Naive thymus-derived CD4-positive, alpha-beta T cell (primary cell): Measurements from ENCODE around the gene KIF26B. TPM values are rescaled to one million over a fixed set of nuclear protein-coding genes. Genes with fewer than 3 reads are reported as not detected.

Experiments
- ATAC-seq: fragments of 150-1000 bp; cut with Tn5 transposase; 2 replicates; pipeline ENCODE4 v1.10.0; 2021; ENCODE audit warnings: mild to moderate bottlenecking, moderate library complexity
- CTCF ChIA-PET: fragments of 350-600 bp; sonication (Branson Sonifier 250); formaldehyde crosslinking; loops from one replicate; lab custom pipeline; 2021; ENCODE audit warnings: antibody characterized with exemption; lab: Charles Lee
- POLR2A ChIA-PET: fragments of 350-600 bp; sonication (Branson Sonifier 250); formaldehyde crosslinking; loops from one replicate; lab custom pipeline; 2021; ENCODE audit warnings: antibody characterized with exemption, inconsistent platforms; lab: Charles Lee
- DNase-seq, 9 donors: peaks; one replicate each; pipeline versions ENCODE4 v3.0.0 to v3.0.0-alpha.2; 2020 to 2022; ENCODE audit warnings: mixed read lengths in 1 of 9
- H3K27ac ChIP-seq: one replicate; pipeline ENCODE4 v1.7.0; 2013; ENCODE audit warnings: mild to moderate bottlenecking, low read depth, low read length, moderate library complexity
- H3K27me3 ChIP-seq, 2 donors: one replicate each; pipeline ENCODE4 v1.7.0; 2013; ENCODE audit warnings: low read length in 2 of 2, mild to moderate bottlenecking in 2 of 2, moderate library complexity in 2 of 2; ENCODE audit not compliant: control insufficient read depth in 2 of 2, insufficient read depth in 2 of 2
- H3K36me3 ChIP-seq, 3 experiments: 1 replicate in 2 of 3; 2 replicates in 1 of 3; pipeline ENCODE4 v1.7.0; 2013; ENCODE audit warnings: low read length in 3 of 3, mild to moderate bottlenecking in 3 of 3, moderate library complexity in 1 of 3; ENCODE audit not compliant: insufficient read depth in 3 of 3, control insufficient read depth in 2 of 3
- H3K4me1 ChIP-seq, 2 donors: one replicate each; pipeline ENCODE4 v1.7.0; 2013; ENCODE audit warnings: low read length in 2 of 2, mild to moderate bottlenecking in 2 of 2, moderate library complexity in 1 of 2; ENCODE audit not compliant: control insufficient read depth in 2 of 2, insufficient read depth in 2 of 2
- H3K4me3 ChIP-seq: 2 replicates; pipeline ENCODE4 v1.7.0; 2013; ENCODE audit warnings: mild to moderate bottlenecking, low read length
- H3K9me3 ChIP-seq, 3 experiments: 1 replicate in 2 of 3; 2 replicates in 1 of 3; pipeline ENCODE4 v1.7.0; 2013; ENCODE audit warnings: low read length in 3 of 3; ENCODE audit not compliant: control insufficient read depth in 2 of 3
- H3K27ac Mint-ChIP-seq, 9 donors: one replicate each; pipeline ENCODE4 v1.8.0; 2020 to 2022; ENCODE audit warnings: mixed read lengths in 9 of 9, mild to moderate bottlenecking in 8 of 9, moderate library complexity in 5 of 9, inconsistent platforms in 2 of 9
- H3K27me3 Mint-ChIP-seq, 5 donors: one replicate each; pipeline ENCODE4 v1.8.0; 2021 to 2022; ENCODE audit warnings: mixed read lengths in 5 of 5, mild to moderate bottlenecking in 1 of 5
- H3K36me3 Mint-ChIP-seq, 5 donors: one replicate each; pipeline ENCODE4 v1.8.0; 2020 to 2022; ENCODE audit warnings: mixed read lengths in 5 of 5, mild to moderate bottlenecking in 3 of 5, inconsistent platforms in 1 of 5
- H3K4me1 Mint-ChIP-seq, 7 donors: one replicate each; pipeline ENCODE4 v1.8.0; 2020 to 2022; ENCODE audit warnings: mixed read lengths in 7 of 7, mild to moderate bottlenecking in 3 of 7, inconsistent platforms in 1 of 7
- H3K4me3 Mint-ChIP-seq, 10 donors: one replicate each; pipeline ENCODE4 v1.8.0; 2020 to 2022; ENCODE audit warnings: mild to moderate bottlenecking in 10 of 10, mixed read lengths in 10 of 10, moderate library complexity in 6 of 10, inconsistent platforms in 2 of 10
- H3K9me3 Mint-ChIP-seq, 11 donors: one replicate each; pipeline ENCODE4 v1.8.0; 2020 to 2022; ENCODE audit warnings: mixed read lengths in 11 of 11, mild to moderate bottlenecking in 4 of 11, inconsistent platforms in 1 of 11, moderate library complexity in 1 of 11
- intact Hi-C, 2 donors: fragments of 100-400 bp; cut with micrococcal nuclease; formaldehyde crosslinking; loops; one replicate each; pipeline ENCODE4 v1.15.1; 2023
- polyA plus RNA-seq, 2 donors: library from polyadenylated mRNA; unstranded; fragments of 300-500 nt; fragmentation: Illumina TruSeq; gene quantifications; one replicate each; pipeline ENCODE4 v1.2.3, GENCODE V29; 2021
- total RNA-seq, 6 experiments: library from RNA in 5 of 6; stranded (reverse) in 5 of 6; gene quantifications; 1 replicate in 5 of 6; 2 replicates in 1 of 6; pipeline ENCODE4 v1.2.3 and lab custom pipeline; 2021 to 2026

KIF26B gene
- total and polyA plus RNA-seq, 7 experiments from 2014 or later: 0.06 to 0.24 (median 0.21) TPM; not detected in 4

DNA sequence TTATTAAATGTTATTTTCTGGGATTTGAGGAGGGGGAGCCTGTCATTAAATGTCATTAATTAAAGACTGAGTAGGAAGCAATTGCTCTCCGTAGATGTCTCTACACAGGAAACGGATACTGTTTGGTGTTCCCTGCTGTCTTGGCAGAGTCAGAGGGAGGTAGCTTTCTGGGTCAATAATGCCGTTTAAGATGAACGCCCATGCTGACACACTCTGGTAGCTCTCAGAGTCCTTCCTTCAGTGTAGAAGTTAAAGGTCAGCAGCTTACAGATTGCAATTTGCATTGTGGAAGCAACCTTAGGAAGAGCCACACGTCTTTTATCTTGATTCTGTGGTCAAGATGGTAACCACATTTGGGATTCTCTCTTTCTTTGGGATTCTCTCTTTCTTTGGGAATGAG is 257.5 kb downstream of the KIF26B start:
- Histone ChIP-seq H3K27ac (no peak overlapping the region), H3K4me1 (no peaks in the 10 kb centered on the region), H3K27me3 (no peaks in the 10 kb centered on the region), H3K4me3 (no peak overlapping the region), H3K9me3 (no peaks in the 10 kb centered on the region), H3K36me3 (no peaks in the 10 kb centered on the region)
- H3K4me1 Mint-ChIP-seq: no peaks in the 10 kb centered on the region
- DNase-seq (no peak), ATAC-seq (no peak)
- H3K4me3 Mint-ChIP-seq: no peak overlapping the region
- H3K36me3 Mint-ChIP-seq: no peaks in the 10 kb centered on the region
- H3K27me3 Mint-ChIP-seq: peaks cover 0 to 10% (median 0%) of the 10 kb centered on the region in 5 donors
- intact Hi-C loops: no loop called here
- ChIA-PET CTCF (no interaction called here), POLR2A (no interaction called here)
- H3K9me3 Mint-ChIP-seq: no peaks in the 10 kb centered on the region
- H3K27ac Mint-ChIP-seq: no peak overlapping the region

DNA sequence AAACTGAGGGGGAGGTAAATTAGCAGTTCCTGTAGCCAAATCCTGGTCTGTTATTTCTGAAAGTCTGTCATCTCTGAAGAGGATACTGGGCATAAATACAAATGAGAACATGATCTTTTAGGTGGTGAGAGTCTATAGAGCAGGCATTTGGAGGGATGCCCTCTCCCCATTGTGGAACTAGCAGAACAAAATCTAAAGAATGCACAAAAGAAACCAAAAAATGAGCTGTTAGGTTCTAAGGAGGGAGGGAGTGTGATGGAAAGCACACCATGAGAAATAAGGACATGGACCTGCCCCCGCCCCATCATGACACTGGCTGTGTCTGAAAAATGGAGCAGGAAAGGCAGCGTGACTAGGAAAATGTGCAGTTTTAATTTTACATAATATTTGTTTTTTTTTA is 262.0 kb downstream of the KIF26B start:
- intact Hi-C loops: no loop called here
- POLR2A ChIA-PET: no interaction called here
- no peak for ATAC-seq

DNA sequence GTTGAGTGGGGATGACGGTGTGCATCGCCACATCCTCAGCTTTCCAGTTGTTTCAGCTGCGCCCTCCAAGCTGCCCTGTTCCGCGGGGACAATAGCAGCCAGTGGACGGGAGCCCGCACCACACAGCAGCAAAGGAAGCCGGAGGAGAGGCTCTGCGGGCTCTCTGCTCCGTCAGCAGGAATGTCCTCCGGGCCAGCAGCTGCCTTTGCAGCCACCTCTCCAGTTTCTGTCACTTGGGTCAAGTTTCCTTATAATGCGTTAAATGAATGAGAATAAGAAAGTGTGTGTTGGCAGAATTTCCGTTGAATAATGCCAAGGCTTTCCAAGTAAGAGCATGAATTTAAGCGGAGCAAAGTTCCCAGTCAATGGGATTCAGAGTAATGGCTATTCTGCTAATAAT is 263.3 kb downstream of the KIF26B start:
- intact Hi-C loops: no loop called here
- Histone ChIP-seq H3K27ac (no peak overlapping the region), H3K9me3 (no peaks in the 10 kb centered on the region), H3K27me3 (no peaks in the 10 kb centered on the region), H3K4me3 (no peak overlapping the region), H3K36me3 (no peaks in the 10 kb centered on the region), H3K4me1 (no peaks in the 10 kb centered on the region)
- ChIA-PET CTCF (no interaction called here), POLR2A (no interaction called here)
- Mint-ChIP-seq H3K36me3 (no peaks in the 10 kb centered on the region), H3K4me3 (no peak overlapping the region), H3K27me3 (peaks cover 0 to 12% (median 0%) of the 10 kb centered on the region in 5 donors), H3K27ac (no peak overlapping the region), H3K9me3 (peaks cover 0 to 2% (median 0%) of the 10 kb centered on the region in 11 donors), H3K4me1 (no peaks in the 10 kb centered on the region)
- DNase-seq (no peak), ATAC-seq (no peak)

More for the DNA sequence above, 262.0 kb downstream of the KIF26B start:
- H3K36me3 ChIP-seq: no peaks in the 10 kb centered on the region
- no peaks in the 10 kb centered on the region for H3K36me3 Mint-ChIP-seq
- H3K4me3 Mint-ChIP-seq: no peak overlapping the region
- H3K9me3 ChIP-seq: no peaks in the 10 kb centered on the region
- H3K27ac ChIP-seq: no peak overlapping the region
- CTCF ChIA-PET: no interaction called here
- H3K4me1 ChIP-seq: no peaks in the 10 kb centered on the region
- peaks cover 0 to 12% (median 0%) of the 10 kb centered on the region in 5 donors for H3K27me3 Mint-ChIP-seq
- no peaks in the 10 kb centered on the region for H3K27me3 ChIP-seq
- no peak for DNase-seq
- H3K4me1 Mint-ChIP-seq: no peaks in the 10 kb centered on the region
- no peak overlapping the region for H3K27ac Mint-ChIP-seq
- H3K4me3 ChIP-seq: no peak overlapping the region
- H3K9me3 Mint-ChIP-seq: peaks cover 0 to 1% (median 0%) of the 10 kb centered on the region in 11 donors

GRCh38 chr1:245419461-245419978 is 264.7 kb downstream of the KIF26B start:
- POLR2A ChIA-PET: no interaction called here
- Histone ChIP-seq H3K36me3 (no peaks in the 10 kb centered on the region), H3K4me3 (no peak overlapping the region), H3K27me3 (no peaks in the 10 kb centered on the region), H3K4me1 (no peaks in the 10 kb centered on the region), H3K9me3 (no peaks in the 10 kb centered on the region), H3K27ac (no peak overlapping the region)
- ATAC-seq (no peak), DNase-seq (no peak)
- no peaks in the 10 kb centered on the region for H3K36me3 Mint-ChIP-seq
- peaks cover 0 to 12% (median 0%) of the 10 kb centered on the region in 5 donors for H3K27me3 Mint-ChIP-seq
- intact Hi-C loops: no loop called here
- H3K9me3 Mint-ChIP-seq: peaks cover 0 to 2% (median 0%) of the 10 kb centered on the region in 11 donors
- H3K4me3 Mint-ChIP-seq: no peak overlapping the region
- CTCF ChIA-PET: no interaction called here
- no peak overlapping the region for H3K27ac Mint-ChIP-seq
- H3K4me1 Mint-ChIP-seq: no peaks in the 10 kb centered on the region

- DNase-seq (no peak), ATAC-seq (no peak)
- peaks cover 0 to 13% (median 0%) of the 10 kb centered on the region in 5 donors for H3K27me3 Mint-ChIP-seq
- H3K9me3 ChIP-seq: no peaks in the 10 kb centered on the region
- CTCF ChIA-PET: no interaction called here
- H3K36me3 ChIP-seq: no peaks in the 10 kb centered on the region
- H3K4me1 ChIP-seq: no peaks in the 10 kb centered on the region
- no peak overlapping the region for H3K4me3 ChIP-seq
- H3K36me3 Mint-ChIP-seq: no peaks in the 10 kb centered on the region
- no peak overlapping the region for H3K27ac Mint-ChIP-seq
- peaks cover 0 to 2% (median 0%) of the 10 kb centered on the region in 11 donors for H3K9me3 Mint-ChIP-seq
- POLR2A ChIA-PET: no interaction called here
- intact Hi-C loops: no loop called here
- H3K4me3 Mint-ChIP-seq: no peak overlapping the region
- H3K4me1 Mint-ChIP-seq: no peaks in the 10 kb centered on the region
- H3K27me3 ChIP-seq: no peaks in the 10 kb centered on the region
- H3K27ac ChIP-seq: no peak overlapping the region
These were observed 265.2 kb downstream of the KIF26B start for GRCh38 chr1:245419989-245420388.

- Histone ChIP-seq H3K4me3 (no peak overlapping the region), H3K4me1 (no peaks in the 10 kb centered on the region), H3K27ac (no peak overlapping the region), H3K27me3 (no peaks in the 10 kb centered on the region), H3K36me3 (no peaks in the 10 kb centered on the region), H3K9me3 (no peaks in the 10 kb centered on the region)
- Mint-ChIP-seq H3K4me3 (no peak overlapping the region), H3K36me3 (no peaks in the 10 kb centered on the region), H3K27ac (no peak overlapping the region), H3K27me3 (peaks cover 0 to 15% (median 0%) of the 10 kb centered on the region in 5 donors), H3K9me3 (peaks cover 0 to 2% (median 0%) of the 10 kb centered on the region in 11 donors), H3K4me1 (no peaks in the 10 kb centered on the region)
- no peak for DNase-seq
- intact Hi-C loops: no loop called here
- ChIA-PET CTCF (no interaction called here), POLR2A (no interaction called here)
- ATAC-seq: no peak
These were observed 266.1 kb downstream of the KIF26B start for GRCh38 chr1:245420926-245421325.

DNA sequence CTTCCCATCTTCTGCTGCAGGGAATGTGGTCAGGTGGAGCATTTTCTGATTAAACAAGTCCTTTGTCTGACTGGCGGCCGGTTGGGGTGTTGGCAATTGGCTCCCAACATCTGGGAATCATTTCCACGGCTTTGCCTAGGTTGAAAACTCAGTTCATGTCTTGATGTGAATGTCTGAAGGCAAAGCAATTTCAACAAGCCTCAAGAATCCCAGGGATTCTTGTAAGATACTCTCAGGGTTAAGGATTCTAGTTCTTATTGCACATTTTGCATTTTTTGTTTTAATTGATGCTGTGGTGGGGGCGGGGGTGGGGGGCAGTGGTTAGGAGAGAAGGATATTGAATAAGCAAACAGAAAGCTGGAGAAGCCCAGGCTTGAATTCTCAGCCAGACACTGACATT is 273.9 kb downstream of the KIF26B start:
- Mint-ChIP-seq H3K4me3 (no peak overlapping the region), H3K9me3 (peaks cover 0 to 4% (median 0%) of the 10 kb centered on the region in 11 donors), H3K27me3 (peaks cover 0 to 30% (median 0%) of the 10 kb centered on the region in 5 donors), H3K27ac (no peak overlapping the region), H3K4me1 (peaks cover 0 to 6% (median 0%) of the 10 kb centered on the region in 7 donors), H3K36me3 (no peaks in the 10 kb centered on the region)
- Histone ChIP-seq H3K27ac (no peak overlapping the region), H3K4me1 (no peaks in the 10 kb centered on the region), H3K9me3 (no peaks in the 10 kb centered on the region), H3K4me3 (no peak overlapping the region), H3K27me3 (no peaks in the 10 kb centered on the region), H3K36me3 (no peaks in the 10 kb centered on the region)
- DNase-seq: no peak
- POLR2A ChIA-PET: no interaction called here
- intact Hi-C loops: no loop called here
- CTCF ChIA-PET: no interaction called here
- ATAC-seq: no peak
